Measurements from ENCODE around the gene KDM2B. TPM values are rescaled to one million over a fixed set of nuclear protein-coding genes. Genes with fewer than 3 reads are reported as not detected.
A peak's percentile ranks its signal among the peaks of the same experiment; 100 is the strongest.

Gene KDM2B
- total and polyA plus RNA-seq, 10 of the 15 experiments (the other 5 are each of a cell fraction or from before 2014, with no cell fraction given) = 13.6 to 124 (median 40.4) TPM

DNA sequence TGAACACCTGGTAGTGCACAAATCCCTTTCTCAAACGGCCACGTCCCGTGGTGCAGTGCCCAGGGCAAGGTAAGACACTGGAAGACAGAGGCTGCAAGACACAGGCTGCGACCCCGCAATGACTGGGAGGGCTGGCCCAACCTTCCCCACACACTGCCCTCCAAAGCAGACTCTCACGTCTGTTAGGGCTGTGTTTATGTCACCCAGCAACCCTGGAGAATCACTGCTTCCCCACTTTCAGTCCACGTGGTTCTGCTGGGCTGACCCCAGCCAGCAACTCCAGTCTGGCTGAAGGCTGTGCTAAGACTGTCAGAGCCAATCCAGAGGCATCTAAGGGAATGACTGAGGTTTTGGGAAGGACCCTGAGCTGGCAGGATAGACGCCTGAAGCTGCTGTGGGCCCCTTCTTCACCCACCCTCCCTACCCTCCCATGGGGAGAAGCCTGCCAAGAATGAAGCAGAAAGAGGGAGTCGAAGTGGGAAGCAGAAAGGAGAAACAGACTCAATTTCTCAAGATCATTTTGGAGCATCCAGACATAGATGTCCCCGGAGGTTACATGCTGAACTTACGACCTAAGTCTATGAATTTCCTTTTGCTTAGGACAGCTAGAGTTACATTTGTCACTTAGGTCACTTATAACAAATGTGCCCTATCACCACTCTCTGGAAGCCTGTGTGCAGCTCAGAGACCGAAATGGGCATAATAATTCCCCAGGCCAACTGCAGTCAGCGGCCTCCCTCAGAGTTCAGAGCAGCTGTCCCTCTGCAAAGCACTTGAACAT is 11.7 kb downstream of the KDM2B start:
- ATAC-seq = peak; percentile 71
- Histone ChIP-seq H4K20me1 (ENCODE audit: control insufficient read depth, insufficient read depth) (no peaks in the 10 kb centered on the region), H3K79me2 (ENCODE audit: control insufficient read depth, insufficient read depth, low read length) (no peaks in the 10 kb centered on the region), H3K4me2 (ENCODE audit: control insufficient read depth, insufficient read depth) (no peak overlapping the region), H3K27me3 (replicated peaks in 1 of 2; ENCODE audit: control insufficient read depth in 2 of 2, insufficient read depth in 2 of 2, low read length in 1 of 2) (no peaks in the 10 kb centered on the region), H3K36me3 (ENCODE audit: control insufficient read depth in 2 of 2, insufficient read depth in 2 of 2, low read length in 1 of 2) (no peaks in the 10 kb centered on the region; a peak in 1 of 4 replicates), H3K27ac (ENCODE audit: control insufficient read depth, insufficient read depth) (no peak overlapping the region), H3K4me1 (ENCODE audit: control insufficient read depth, insufficient read depth, low read length) (no peaks in the 10 kb centered on the region), H3K9me3 (replicated peaks; ENCODE audit: control insufficient read depth, insufficient read depth, low read length) (no peaks in the 10 kb centered on the region), H3K9ac (ENCODE audit: control insufficient read depth, insufficient read depth, low read length) (no peak overlapping the region), H2AFZ (ENCODE audit: control insufficient read depth, low read depth, low read length) (no peak overlapping the region), H3K4me3 (no peak overlapping the region)
- POLR2A ChIA-PET = interaction anchor here (0.5 to 2.5 kb wide), 4 partner anchors 11 to 89 kb away, joined by 3 to 13 read pairs (median 5); no protein-coding TSS in a partner anchor
- in situ Hi-C loops (cut with MboI) = no loop called here
- SMC1A ChIA-PET (ENCODE audit: uncharacterized antibody, unreplicated experiment) = no interaction called here
- BruUV-seq (replicated peaks) = no TSS peak
- CTCF ChIA-PET = interaction anchor here (0.7 to 1.1 kb wide), 2 partner anchors 10 to 17 kb away, joined by 3 to 4 read pairs; no protein-coding TSS in a partner anchor
- 53% methylated on average over 13 of the region's 13 CpGs for WGBS (ENCODE audit: insufficient coverage, insufficient replicate concordance, low lambda C conversion rate, missing lambda C conversion rate)
- intact Hi-C loops (cut with micrococcal nuclease; ENCODE audit: unreplicated experiment) = no loop called here
- FAIRE-seq = no peak
- TF ChIP-seq, protein P1, sequence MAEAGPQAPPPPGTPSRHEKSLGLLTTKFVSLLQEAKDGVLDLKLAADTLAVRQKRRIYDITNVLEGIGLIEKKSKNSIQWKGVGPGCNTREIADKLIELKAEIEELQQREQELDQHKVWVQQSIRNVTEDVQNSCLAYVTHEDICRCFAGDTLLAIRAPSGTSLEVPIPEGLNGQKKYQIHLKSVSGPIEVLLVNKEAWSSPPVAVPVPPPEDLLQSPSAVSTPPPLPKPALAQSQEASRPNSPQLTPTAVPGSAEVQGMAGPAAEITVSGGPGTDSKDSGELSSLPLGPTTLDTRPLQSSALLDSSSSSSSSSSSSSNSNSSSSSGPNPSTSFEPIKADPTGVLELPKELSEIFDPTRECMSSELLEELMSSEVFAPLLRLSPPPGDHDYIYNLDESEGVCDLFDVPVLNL (IDR thresholded peaks at IDR 0.05; ENCODE audit: low read depth, low read length) = no peak
- TF ChIP-seq, protein P2, sequence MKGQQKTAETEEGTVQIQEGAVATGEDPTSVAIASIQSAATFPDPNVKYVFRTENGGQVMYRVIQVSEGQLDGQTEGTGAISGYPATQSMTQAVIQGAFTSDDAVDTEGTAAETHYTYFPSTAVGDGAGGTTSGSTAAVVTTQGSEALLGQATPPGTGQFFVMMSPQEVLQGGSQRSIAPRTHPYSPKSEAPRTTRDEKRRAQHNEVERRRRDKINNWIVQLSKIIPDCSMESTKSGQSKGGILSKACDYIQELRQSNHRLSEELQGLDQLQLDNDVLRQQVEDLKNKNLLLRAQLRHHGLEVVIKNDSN (IDR thresholded peaks at IDR 0.05; ENCODE audit: borderline replicate concordance, extremely low read length, insufficient read depth, low read depth, low read length) = no peak
- TF ChIP-seq ZNF622 (IDR thresholded peaks at IDR 0.05) = no peak
- no peak for TF ChIP-seq SUZ12 (IDR thresholded peaks at IDR 0.05; ENCODE audit: unreplicated experiment)
- no peak for TF ChIP-seq SIX5 (IDR thresholded peaks at IDR 0.05; ENCODE audit: low read depth, low read length, severe bottlenecking)
- TF ChIP-seq CEBPB (IDR thresholded peaks at IDR 0.05; ENCODE audit: borderline replicate concordance in 1 of 2, low read depth in 2 of 2, low read length in 2 of 2) = no peak
- TF ChIP-seq ZZZ3 (IDR thresholded peaks at IDR 0.05; ENCODE audit: control insufficient read depth, insufficient read length, low read depth) = no peak
- TF ChIP-seq POLR2A (IDR thresholded peaks at IDR 0.05; ENCODE audit: low read depth, low read length) = no peak
- TF ChIP-seq, protein P3, sequence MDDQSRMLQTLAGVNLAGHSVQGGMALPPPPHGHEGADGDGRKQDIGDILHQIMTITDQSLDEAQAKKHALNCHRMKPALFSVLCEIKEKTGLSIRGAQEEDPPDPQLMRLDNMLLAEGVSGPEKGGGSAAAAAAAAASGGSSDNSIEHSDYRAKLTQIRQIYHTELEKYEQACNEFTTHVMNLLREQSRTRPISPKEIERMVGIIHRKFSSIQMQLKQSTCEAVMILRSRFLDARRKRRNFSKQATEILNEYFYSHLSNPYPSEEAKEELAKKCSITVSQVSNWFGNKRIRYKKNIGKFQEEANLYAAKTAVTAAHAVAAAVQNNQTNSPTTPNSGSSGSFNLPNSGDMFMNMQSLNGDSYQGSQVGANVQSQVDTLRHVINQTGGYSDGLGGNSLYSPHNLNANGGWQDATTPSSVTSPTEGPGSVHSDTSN (IDR thresholded peaks at IDR 0.05; ENCODE audit: insufficient replicate concordance, low read depth, low read length) = no peak
- no peak for TF ChIP-seq NR2C2 (IDR thresholded peaks at IDR 0.05; ENCODE audit: borderline replicate concordance, control insufficient read depth, insufficient read length, low read depth)
- no peak for TF ChIP-seq EED (IDR thresholded peaks at IDR 0.05; ENCODE audit: low read depth)
- TF ChIP-seq SMC3 (IDR thresholded peaks at IDR 0.05; ENCODE audit: borderline replicate concordance, low read length) = no peak
- no peak for TF ChIP-seq NFYA (IDR thresholded peaks at IDR 0.05; ENCODE audit: borderline replicate concordance, low read depth, low read length)
- TF ChIP-seq SREBF2 (IDR thresholded peaks at IDR 0.05; ENCODE audit: low read length) = no peak
- no peak for DNase-seq (ENCODE audit: low read depth, low spot score)
- RAD21 ChIA-PET (ENCODE audit: unreplicated experiment) = interaction anchor here (0.8 to 1.1 kb wide), 3 partner anchors 9 to 58 kb away, joined by 3 read pairs; no protein-coding TSS in a partner anchor

Data from GM12878 (cell line).